GDM1 (cell line): ENCODE data around the gene GNA14.
"Not testable (repeated sequence)": the region's sequence is repeated elsewhere in the genome, so short reads cannot be mapped to it uniquely, and the experiment has no call there.

Experiments
- DNase-seq: peaks from one replicate; lab custom pipeline; 2025; lab: John Stamatoyannopoulos, UW

The GNA14 gene

DNA sequence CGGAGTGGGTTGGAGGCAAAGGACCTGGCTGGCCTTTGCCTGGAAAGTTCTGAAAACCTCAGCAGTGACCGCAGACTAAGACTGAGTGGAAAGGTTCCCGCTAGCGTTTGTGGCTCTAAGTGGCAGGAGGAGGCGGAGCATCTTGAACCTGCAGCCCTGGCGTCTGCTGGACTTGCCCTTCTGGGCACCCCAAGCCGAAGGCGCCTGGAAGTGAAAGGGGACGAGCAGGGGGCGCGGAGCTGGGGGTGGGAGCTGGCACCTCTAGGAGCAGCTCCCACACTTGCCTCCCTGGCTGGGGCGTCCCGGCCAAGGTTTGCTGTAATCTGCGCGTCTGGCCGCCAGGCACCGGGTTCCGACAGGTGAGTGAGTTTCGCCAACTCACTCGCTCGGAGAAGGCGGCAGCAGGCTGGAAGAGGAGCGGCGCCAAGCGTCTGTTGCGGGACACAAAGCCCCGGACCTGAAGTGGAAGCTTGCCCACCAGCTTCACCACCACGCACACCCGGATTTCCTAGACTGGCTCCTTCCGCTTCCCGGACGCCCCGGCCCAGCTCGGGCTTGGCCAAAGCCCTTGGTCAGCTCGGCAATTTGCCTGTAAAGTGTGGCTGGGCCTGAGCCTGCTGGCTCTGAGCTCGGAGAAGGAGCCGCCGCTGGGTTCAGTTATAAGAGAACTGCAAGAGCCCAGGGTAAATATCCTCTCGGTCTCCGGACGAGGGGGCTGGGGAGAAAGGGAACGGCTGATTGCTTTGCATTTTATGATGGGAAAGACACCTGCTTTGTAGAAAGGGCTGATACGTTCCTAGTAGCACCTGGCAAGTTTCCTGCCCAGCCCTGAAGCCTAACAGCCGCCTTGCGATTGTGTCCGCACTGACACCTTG is at the start of gene GNA14:
TSS of gene GNA14 (minus strand) at position 89 of the 875 bp plus-strand sequence. CDS start 529 bp downstream, outside the sequence.
- no peak for DNase-seq

GRCh38 chr9:77697238-77697984 is 49.3 kb upstream of the GNA14 start:
- no peak for DNase-seq

DNA sequence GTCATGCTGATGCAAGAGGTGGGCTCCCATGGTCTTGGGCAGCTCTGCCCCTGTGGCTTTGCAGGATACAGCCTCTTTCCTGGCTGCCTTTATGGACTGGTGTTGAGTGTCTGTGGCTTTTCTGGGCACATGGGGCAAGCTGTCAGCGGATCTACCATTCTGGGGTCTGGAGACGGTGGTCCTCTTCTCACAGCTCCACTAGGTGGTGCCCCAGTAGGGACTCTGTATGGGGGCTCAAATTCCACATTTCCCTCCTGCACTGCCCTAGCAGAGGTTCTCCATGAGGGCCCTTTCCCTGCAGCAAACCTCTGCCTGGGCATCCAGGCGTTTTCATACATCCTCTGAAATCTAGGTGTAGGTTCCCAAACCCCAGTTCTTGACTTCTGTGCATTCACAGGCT is 42.6 kb upstream of the GNA14 start:
- DNase-seq, result not testable (repeated sequence)

DNA sequence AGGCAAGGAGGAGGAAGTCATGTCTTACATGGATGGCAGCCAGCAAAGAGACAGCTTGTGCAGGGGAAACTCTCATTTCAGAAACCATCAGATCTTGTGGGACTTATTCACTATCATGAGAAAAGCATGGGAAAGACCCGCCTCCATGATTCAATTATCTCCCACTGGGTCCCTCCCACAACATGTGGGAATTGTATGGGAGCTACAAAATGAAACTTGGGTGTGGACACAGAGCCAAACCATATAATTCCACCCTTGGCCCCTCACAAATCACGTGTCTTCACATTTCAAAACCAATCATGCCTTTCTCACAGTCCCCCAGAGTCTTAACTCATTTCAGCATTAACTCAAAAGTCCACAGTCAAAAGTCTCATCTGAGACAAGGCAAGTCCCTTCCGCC is 42.0 kb upstream of the GNA14 start:
- not testable (repeated sequence) for DNase-seq

DNA sequence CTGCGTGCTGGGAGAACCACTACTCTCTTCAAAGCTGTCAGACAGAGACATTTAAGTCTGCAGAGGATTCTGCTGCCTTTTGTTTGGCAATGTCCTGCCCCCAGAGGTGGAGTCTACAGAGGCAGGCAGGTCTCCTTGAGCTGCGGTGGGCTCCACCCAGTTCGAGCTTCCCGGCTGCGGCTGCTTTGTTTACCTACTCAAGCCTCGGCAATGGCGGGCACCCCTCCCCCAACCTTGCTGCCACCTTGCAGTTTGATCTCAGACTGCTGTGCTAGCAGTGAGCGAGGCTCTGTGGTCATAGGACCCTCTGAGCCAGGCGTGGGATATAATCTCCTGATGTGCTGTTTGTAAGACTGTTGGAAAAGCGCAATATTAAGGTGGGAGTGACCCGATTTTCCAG is 39.6 kb upstream of the GNA14 start:
- not testable (repeated sequence) for DNase-seq

DNA sequence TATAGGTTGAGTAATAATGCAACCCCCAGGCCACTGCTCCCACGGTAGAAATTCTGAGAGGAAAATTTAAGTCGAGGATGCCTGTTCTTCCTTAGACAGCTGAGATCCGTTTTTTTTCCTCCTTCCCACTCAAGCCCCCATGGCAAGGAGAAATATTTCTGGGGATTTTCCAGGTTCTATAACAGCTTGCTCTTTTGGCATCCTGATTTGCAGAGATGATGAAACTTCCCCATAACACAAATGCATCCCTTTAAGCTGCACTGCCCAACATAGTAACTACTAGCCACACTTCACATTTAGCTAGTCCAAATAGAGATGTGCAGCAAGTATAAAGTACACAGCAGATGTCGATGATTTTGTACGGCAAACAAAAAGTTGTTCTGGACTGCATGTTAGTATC is 32.5 kb upstream of the GNA14 start:
- no peak for DNase-seq

DNA sequence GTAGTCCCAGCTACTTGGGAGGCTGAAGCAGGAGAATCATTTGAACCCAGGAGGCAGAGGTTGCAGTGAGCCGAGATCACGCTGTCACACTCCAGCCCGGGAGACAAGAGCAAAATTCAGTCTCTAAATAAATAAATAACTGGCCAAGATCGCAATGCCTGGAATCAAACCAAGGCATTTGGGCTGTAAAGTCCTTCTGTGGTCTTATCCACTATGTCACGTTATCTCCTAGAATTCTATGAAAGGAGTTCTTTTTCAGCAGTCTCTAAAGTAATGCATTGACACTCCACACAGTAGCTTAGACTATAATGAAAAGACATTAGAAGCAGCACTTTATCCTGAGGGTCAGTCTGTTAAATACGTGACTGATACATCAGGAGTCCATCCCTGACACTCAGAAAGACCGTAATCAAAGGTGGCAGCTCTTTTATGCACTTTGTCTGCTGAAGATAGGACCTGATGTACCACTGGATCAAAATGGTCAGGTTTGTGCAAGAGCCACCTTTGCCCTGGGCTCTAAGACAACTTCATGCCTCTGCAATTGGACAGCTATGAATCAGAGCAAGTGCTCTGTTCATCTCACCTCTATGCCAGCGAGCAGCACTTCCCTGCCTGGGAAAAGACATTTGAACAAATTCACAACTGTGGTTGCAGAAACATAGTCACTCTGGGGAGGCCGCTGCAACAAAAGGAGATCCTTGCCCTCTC is 31.7 kb upstream of the GNA14 start:
- DNase-seq, result no peak

DNA sequence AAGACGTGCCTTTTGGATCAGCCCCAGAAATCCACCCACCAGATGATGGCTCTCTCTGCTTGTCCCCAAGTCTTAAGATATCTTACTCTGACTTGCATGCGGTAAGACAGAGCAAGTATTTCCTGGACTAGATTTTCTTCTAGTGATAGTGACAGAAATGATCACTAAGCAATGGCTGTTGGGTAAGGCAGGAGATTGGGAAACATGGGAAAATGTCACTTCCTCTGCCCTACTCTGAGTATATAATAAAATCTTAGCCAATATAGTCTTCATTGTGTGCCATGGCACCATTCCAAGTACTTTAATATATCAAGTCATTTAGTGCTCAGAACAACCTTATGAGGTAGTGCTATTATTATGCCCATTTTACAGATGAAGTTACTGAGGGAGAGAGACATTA is 31.0 kb upstream of the GNA14 start:
- no peak for DNase-seq

DNA sequence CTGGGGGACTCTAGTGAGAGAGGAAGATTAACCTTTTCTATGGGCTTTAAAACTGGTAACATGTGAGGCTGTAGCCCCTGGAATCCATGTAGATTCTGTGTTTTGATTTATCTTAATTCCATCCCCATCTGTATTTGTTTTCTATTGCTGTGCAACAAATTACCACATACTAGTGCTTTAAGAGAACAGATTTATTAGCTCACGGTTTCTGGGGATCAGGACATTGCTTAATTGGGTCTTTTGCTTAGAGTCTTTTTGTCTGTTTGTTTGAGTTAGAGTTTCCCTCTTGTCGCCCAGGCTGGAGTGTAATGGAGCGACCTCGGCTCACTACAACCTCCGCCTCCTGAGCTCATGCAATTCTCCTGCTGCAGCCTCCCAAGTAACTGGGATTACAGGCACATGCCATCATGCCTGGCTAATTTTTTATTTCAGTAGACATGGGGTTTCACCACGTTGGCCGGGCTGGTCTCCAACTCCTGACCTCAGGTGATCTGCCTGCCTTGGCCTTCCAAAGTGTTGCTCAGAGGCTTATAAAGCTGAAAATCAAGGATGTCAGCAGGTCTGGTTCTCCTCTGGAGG is 29.9 kb upstream of the GNA14 start:
- no peak for DNase-seq

- no peak for DNase-seq
Measured at GRCh38 chr9:77677397-77677796, 29.3 kb upstream of the GNA14 start.

GRCh38 chr9:77673941-77674791 is 26.0 kb upstream of the GNA14 start:
- DNase-seq, result no peak

GRCh38 chr9:77672183-77672582 is 24.1 kb upstream of the GNA14 start:
- DNase-seq, result no peak

DNA sequence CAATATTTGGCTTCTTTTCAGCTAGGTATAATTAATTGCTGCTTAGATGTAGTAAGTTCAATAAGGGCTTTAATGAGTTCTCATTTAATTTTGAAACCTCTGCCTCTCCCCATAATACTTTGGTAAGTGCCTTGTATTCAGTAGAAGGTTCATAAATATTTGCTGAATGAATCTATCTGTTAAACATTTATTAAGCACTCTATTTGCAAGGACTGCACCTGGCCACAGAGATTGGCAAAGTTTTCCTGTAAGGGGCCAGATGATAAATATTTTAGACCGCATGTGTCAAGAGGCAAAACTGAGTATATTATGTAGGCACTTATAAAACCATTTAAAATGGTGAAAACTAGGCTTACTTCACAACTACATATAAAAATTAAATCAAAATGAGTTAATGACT is 19.0 kb upstream of the GNA14 start:
- DNase-seq, result no peak

DNA sequence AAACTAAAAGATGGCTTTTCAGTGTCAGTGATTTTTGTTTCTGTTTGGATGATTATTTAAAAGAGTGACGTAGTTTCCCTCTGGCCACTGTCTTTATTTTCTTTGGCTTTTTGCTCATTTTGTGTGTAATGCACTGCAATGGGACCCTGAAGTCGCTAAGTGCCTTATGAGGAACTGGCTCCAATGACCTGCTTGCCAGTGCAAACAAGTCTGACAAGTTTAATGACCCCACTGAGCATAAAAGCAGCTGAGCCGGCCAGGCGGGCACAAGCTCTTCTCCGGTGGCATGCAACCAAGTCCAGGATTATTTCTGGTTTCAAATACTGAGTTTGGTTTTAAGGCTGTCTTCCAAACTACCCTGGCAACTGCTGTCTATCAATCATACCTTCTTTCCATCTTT is 15.6 kb upstream of the GNA14 start:
- DNase-seq, result no peak

- no peak for DNase-seq
Measured at GRCh38 chr9:77661566-77662085, 13.5 kb upstream of the GNA14 start.

GRCh38 chr9:77659926-77660325 is 11.8 kb upstream of the GNA14 start:
- DNase-seq, result no peak

- no peak for DNase-seq
Measured at GRCh38 chr9:77651203-77651602, 3.1 kb upstream of the GNA14 start.

DNA sequence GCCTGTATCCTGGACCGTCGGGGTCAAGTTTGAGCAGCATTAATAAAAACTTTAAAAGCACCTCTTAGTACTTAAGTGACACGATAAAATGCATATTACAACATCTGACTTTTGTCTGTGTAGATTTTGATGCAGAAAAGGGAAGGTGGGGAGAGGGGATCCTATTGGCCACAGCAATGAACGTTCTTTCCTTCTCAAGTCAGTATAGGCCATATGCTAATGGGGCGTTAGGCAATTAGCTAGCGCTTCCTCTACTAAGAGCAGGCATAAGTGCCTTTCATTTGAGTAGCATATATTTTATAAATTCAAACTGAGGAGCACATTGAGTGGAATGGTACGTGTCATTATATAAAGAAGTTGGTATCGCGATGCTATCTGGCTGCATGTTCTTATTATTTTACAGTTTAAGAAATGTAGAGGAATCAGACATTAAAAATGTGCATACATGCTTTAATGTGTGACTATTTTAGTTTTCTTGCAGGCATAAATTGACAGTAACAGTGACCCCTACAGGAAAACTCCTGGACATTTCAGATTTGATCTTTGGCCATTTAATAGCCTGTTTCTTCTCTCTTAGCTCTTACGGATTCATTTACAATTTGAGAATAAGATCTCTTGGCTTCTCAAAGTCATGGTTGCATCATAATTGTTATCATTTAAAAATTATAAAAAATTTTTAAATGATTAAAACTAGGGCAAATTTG is 1.1 kb upstream of the GNA14 start:
- DNase-seq, result no peak

- no peak for DNase-seq
Measured at GRCh38 chr9:77647267-77648233, 572 bp downstream of the GNA14 start.
